GM18508 (cell line): ENCODE measurements around the gene CTNNA3.
"Not testable (repeated sequence)": the region's sequence is repeated elsewhere in the genome, so short reads cannot be mapped to it uniquely, and the experiment has no call there.

Source experiments
- ATAC-seq: cut with Tn5 transposase; IDR thresholded peaks from one replicate; pipeline ENCODE4 v1.9.1; 2021; ENCODE audit warnings: moderate number of reproducible peaks; ENCODE audit not compliant: insufficient read depth, unreplicated experiment

CTNNA3 gene

DNA sequence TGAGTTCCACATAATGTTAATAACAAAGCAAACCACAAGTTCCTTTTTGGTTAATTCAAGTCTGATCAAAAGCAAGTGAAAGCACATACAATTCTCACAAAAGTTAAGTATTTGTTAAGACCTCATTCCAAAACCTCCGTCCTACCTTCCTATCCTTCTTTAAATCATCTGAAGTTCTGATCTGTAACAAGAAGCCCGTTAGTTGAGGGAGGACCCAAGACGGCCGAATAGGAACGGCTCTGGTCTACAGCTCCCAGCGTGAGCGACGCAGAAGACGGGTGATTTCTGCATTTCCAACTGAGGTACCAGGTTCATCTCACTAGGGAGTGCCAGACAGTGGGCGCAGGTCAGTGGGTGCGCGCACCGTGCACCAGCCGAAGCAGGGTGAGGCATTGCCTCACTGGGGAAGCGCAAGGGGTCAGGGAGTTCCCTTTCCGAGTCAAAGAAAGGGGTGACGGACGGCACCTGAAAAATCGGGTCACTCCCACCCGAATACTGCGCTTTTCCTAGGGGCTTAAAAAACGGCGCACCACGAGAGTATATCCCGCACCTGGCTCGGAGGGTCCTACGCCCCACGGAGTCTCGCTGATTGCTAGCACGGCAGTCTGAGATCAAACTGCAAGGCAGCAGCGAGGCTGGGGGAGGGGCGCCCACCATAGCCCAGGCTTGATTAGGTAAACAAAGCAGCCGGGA is 309.0 kb downstream of the CTNNA3 start:
- not testable (repeated sequence) for ATAC-seq

- ATAC-seq: no peak
These were observed 309.7 kb downstream of the CTNNA3 start for GRCh38 chr10:67386260-67386659.

DNA sequence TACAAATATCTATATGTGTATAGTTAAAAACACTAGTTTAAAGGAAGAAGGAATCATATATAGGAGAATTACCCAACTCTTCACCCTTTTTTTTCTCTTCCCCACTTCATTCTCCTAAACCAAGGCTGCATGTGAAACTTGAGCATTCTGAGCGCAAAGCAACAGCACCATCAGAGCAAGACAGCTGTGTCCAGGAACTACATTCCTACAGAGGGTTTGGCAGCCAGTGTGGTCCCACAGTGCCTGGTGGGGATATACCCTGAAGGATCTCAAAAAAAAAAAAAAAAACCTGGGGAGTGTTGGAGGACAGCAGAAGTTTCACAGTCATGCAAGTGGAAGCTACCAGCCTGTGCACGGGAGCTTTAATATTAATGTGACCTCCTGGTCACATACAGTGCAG is 310.4 kb downstream of the CTNNA3 start:
- no peak for ATAC-seq

GRCh38 chr10:67385089-67385488 is 310.9 kb downstream of the CTNNA3 start:
- no peak for ATAC-seq

- no peak for ATAC-seq
These were observed 364.7 kb downstream of the CTNNA3 start for GRCh38 chr10:67331121-67331910.

DNA sequence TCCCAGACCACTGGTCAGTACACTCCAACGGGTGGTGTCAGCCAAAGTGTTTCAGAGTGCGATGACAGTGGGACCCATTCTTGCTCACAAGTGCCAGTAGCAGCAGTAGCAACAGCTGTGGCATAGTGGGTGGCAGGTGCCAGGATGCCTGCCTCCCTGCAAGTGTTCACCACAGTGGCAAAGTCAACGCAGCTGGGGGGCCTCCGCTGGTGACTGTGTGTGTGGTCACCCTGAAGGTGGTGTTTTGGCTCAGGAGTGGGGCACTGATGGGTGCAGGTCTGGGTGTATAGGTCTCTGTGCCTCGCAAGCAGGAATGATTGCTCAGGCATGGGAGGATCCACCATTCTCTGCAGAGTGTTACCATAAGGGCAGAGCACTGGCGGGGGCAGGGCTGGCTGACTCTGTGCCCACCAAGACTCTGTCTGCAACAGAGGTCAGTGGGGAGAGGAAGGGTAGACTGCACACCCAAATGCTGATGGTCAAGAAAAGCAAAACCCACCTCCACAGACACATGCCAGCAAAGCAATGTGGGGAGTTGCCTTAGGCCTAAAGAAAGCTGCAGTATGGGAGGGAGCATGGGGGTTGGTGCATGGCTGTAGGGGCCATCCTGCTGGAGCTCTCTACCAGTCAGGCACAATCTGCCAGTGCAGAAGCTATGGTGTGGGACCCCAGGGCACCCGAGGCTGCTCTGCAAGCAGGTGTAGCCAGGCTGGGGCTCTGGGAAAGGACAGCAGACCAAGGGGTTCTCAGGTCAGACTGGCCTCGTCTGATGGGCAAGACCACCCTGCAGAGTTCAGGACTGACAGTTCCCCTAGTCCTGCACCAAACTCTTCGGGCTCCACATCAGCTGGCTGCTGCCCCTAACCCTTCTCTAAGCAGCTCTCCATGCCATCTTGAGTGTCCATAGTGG is 368.1 kb downstream of the CTNNA3 start:
- ATAC-seq: no peak

GRCh38 chr10:67319976-67320375 is 376.0 kb downstream of the CTNNA3 start:
- ATAC-seq: no peak

- no peak for ATAC-seq
These were observed 387.1 kb downstream of the CTNNA3 start for GRCh38 chr10:67308912-67309311.

GRCh38 chr10:67306588-67307205 is 389.3 kb downstream of the CTNNA3 start:
- no peak for ATAC-seq

GRCh38 chr10:67302701-67303100 is 393.3 kb downstream of the CTNNA3 start:
- no peak for ATAC-seq

- ATAC-seq: no peak
These were observed 396.2 kb downstream of the CTNNA3 start for GRCh38 chr10:67299761-67300160.

DNA sequence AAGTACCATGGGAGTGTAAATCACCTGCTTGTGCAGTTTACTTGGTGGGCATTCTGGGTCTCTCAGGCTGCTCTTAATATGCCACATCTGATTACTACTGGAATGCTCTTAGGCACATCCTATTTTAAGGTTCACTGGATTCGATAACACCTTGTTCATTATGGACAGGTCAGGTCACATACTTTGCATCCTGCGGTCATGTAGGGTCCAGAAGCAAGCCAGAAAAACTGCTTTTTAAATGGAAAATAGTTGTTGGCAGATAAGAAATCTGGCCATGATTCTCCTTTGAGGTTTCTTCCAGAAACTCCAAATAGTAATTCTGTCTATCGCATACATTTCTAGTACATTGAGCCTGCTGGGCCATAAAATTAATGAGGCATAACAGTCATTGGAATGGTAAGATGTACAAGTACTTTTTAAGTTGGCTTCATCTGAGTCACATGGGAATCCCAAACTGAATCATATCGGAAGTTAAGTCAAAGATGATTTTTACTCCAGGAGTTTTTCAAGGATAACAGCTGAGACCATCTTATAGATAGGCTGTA is 398.3 kb downstream of the CTNNA3 start:
- no peak for ATAC-seq

GRCh38 chr10:67296926-67297325 is 399.1 kb downstream of the CTNNA3 start:
- no peak for ATAC-seq

- ATAC-seq: no peak
These were observed 407.1 kb downstream of the CTNNA3 start for GRCh38 chr10:67288688-67289410.

DNA sequence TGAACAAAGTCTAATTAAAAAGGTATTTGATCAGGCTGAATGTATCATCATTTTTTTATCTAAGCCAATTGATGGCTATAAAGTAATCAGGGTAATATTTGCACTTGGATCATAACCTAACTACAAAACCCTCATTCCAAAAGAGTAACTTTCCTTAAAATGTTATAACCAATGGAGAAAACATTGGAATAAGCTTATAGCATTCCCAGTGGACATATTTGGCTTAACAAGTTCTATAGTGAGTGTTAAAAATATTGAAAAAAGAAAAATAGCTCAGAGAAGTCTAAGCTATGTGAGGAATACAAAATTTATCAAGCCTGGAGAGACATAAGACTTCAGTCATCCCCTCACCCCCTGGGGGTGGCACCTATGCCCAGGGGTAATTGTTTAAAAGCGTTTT is 411.4 kb downstream of the CTNNA3 start:
- ATAC-seq: no peak

- ATAC-seq: no peak
These were observed 413.1 kb downstream of the CTNNA3 start for GRCh38 chr10:67282871-67283270.

DNA sequence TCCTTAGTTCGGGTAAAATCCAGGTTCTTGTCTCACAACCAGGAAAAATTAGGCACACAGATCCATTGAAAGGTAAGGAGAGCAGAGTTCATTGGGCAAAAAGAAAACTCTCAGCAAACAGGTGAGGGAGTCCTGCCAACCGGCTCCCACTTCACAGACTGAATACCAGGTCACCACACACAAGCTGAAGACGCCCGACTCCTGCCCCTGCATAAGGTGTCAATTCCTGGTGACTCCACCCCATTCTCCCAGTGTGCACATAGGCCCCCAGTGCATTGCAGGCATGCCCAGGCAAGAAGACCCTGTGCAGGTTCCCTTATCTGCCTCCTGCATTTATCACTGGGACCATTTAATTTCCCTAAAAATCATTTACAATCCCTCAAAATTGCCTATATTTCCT is 415.6 kb downstream of the CTNNA3 start:
- no peak for ATAC-seq

- ATAC-seq: no peak
These were observed 418.6 kb downstream of the CTNNA3 start for GRCh38 chr10:67277402-67277801.

- no peak for ATAC-seq
These were observed 426.2 kb downstream of the CTNNA3 start for GRCh38 chr10:67269828-67270227.
